OCI-LY1 (cell line): Measurements from ENCODE around the gene VPS45.

Source experiments
- H2AFZ ChIP-seq: fragments of 200-600 bp; sonication (generic), shearing (Covaris generic); 2 replicates; pipeline ENCODE4 v1.6.0; 2014; ENCODE audit warnings: antibody characterized with exemption, mild to moderate bottlenecking, low read length
- H3F3A ChIP-seq: fragments of 200-600 bp; sonication (generic), shearing (Covaris generic); 2 replicates; pipeline ENCODE4 v1.6.0; 2014; ENCODE audit warnings: mild to moderate bottlenecking, antibody characterized with exemption, low read length, moderate library complexity; ENCODE audit not compliant: insufficient read depth
- H3K27ac ChIP-seq: fragments of 200-600 bp; sonication (generic); 2 replicates; pipeline ENCODE4 v1.5.1; 2014; ENCODE audit warnings: low read length, mixed run types, mild to moderate bottlenecking, low read depth; ENCODE audit not compliant: poor library complexity, severe bottlenecking
- H3K27me3 ChIP-seq: fragments of 200-600 bp; sonication (generic); 2 replicates; pipeline ENCODE4 v1.6.0; 2014; ENCODE audit warnings: antibody characterized with exemption, mild to moderate bottlenecking, low read length, moderate library complexity; ENCODE audit not compliant: insufficient read depth
- H3K36me3 ChIP-seq: fragments of 200-600 bp; sonication (generic); 2 replicates; pipeline ENCODE4 v1.6.1; 2014; ENCODE audit warnings: mild to moderate bottlenecking, antibody characterized with exemption, low read length, moderate library complexity, mixed read lengths; ENCODE audit not compliant: insufficient read depth
- H3K4me1 ChIP-seq: fragments of 200-600 bp; sonication (generic); 2 replicates; pipeline ENCODE4 v1.5.1; 2014; ENCODE audit warnings: mild to moderate bottlenecking, low read length, moderate library complexity; ENCODE audit not compliant: insufficient read depth, severe bottlenecking
- H3K4me2 ChIP-seq: fragments of 200-600 bp; sonication (generic), shearing (Covaris generic); 2 replicates; pipeline ENCODE4 v1.6.1; 2014; ENCODE audit warnings: low read length
- H3K4me3 ChIP-seq: fragments of 200-600 bp; sonication (generic); 2 replicates; pipeline ENCODE4 v1.5.1; 2014; ENCODE audit warnings: low read length, low read depth, mild to moderate bottlenecking, mixed read lengths; ENCODE audit not compliant: poor library complexity, severe bottlenecking
- H3K79me2 ChIP-seq: fragments of 200-600 bp; shearing (Covaris generic); 2 replicates; pipeline ENCODE4 v1.6.1; 2016; ENCODE audit warnings: mixed run types, low read length, mixed read lengths; ENCODE audit not compliant: insufficient read depth
- H3K9ac ChIP-seq: fragments of 200-600 bp; sonication (generic), shearing (Covaris generic); 2 replicates; pipeline ENCODE4 v1.6.1; 2014; ENCODE audit warnings: mild to moderate bottlenecking, low read length, mixed read lengths
- H3K9me2 ChIP-seq: fragments of 200-600 bp; sonication (generic), shearing (Covaris generic); 2 replicates; pipeline ENCODE4 v1.6.1; 2014; ENCODE audit warnings: low read depth, mild to moderate bottlenecking, low read length, mixed read lengths
- H3K9me3 ChIP-seq: fragments of 200-600 bp; shearing (Covaris generic); 2 replicates; pipeline ENCODE4 v1.6.1; 2014; ENCODE audit warnings: low read length, mixed read lengths
- H4K20me1 ChIP-seq: fragments of 200-600 bp; sonication (generic), shearing (Covaris generic); 2 replicates; pipeline ENCODE4 v1.6.0; 2016; ENCODE audit warnings: mild to moderate bottlenecking, low read length; ENCODE audit not compliant: insufficient read depth
- CTCF ChIP-seq: fragments of 200-600 bp; sonication (generic), shearing (Covaris generic); IDR thresholded peaks from 2 replicates; pipeline ENCODE4 v1.5.1; 2017; ENCODE audit warnings: mild to moderate bottlenecking, antibody characterized with exemption, low read length, moderate library complexity, mixed read lengths
- EZH2 ChIP-seq: fragments of 200-600 bp; sonication (generic), shearing (Covaris generic); IDR thresholded peaks from 2 replicates; pipeline ENCODE4 v1.8.0; 2017; ENCODE audit warnings: borderline replicate concordance, mixed run types, mild to moderate bottlenecking, antibody characterized with exemption, low read length, moderate library complexity, mixed read lengths

Gene VPS45

GRCh38 chr1:150083907-150084306 is 16.3 kb downstream of the VPS45 start:
- Histone ChIP-seq H3K4me2 (no peak overlapping the region), H3K4me3 (no peak overlapping the region), H3K79me2 (no peaks in the 10 kb centered on the region), H4K20me1 (no peaks in the 10 kb centered on the region), H2AFZ (no peak overlapping the region), H3K9ac (no peak overlapping the region), H3K9me3 (no peaks in the 10 kb centered on the region), H3K27ac (no peak overlapping the region), H3F3A (no peaks in the 10 kb centered on the region), H3K27me3 (no peaks in the 10 kb centered on the region), H3K9me2 (no peaks in the 10 kb centered on the region), H3K4me1 (no peaks in the 10 kb centered on the region), H3K36me3 (peaks cover 60% of the 10 kb centered on the region)
- TF ChIP-seq EZH2 (no peak), CTCF (no peak)

- Histone ChIP-seq H3K9me3 (no peaks in the 10 kb centered on the region), H3F3A (no peaks in the 10 kb centered on the region), H3K9ac (no peak overlapping the region), H3K36me3 (peaks cover 55% of the 10 kb centered on the region), H3K4me2 (no peak overlapping the region), H4K20me1 (no peaks in the 10 kb centered on the region), H3K4me3 (no peak overlapping the region), H3K4me1 (no peaks in the 10 kb centered on the region), H3K27me3 (no peaks in the 10 kb centered on the region), H2AFZ (no peak overlapping the region), H3K79me2 (no peaks in the 10 kb centered on the region), H3K27ac (no peak overlapping the region), H3K9me2 (no peaks in the 10 kb centered on the region)
- TF ChIP-seq EZH2 (no peak), CTCF (no peak)
Observed at GRCh38 chr1:150085406-150085805, 17.8 kb downstream of the VPS45 start.

GRCh38 chr1:150087415-150087814 is 19.8 kb downstream of the VPS45 start:
- Histone ChIP-seq H3K27ac (no peak overlapping the region), H4K20me1 (no peaks in the 10 kb centered on the region), H3K4me1 (no peaks in the 10 kb centered on the region), H2AFZ (no peak overlapping the region), H3K27me3 (no peaks in the 10 kb centered on the region), H3K9me3 (no peaks in the 10 kb centered on the region), H3K9ac (no peak overlapping the region), H3K9me2 (no peaks in the 10 kb centered on the region), H3F3A (no peaks in the 10 kb centered on the region), H3K36me3 (peaks cover 54% of the 10 kb centered on the region), H3K4me2 (no peak overlapping the region), H3K79me2 (no peaks in the 10 kb centered on the region), H3K4me3 (no peak overlapping the region)
- TF ChIP-seq EZH2 (no peak), CTCF (no peak)
